Measurements from ENCODE around the gene TSPO2.

Gene TSPO2

GRCh38 chr6:41028561-41029412, 13.5 kb upstream of the TSPO2 start:
- CTCF ChIA-PET: interaction anchor here (0.6 to 15.7 kb wide), 49 partner anchors 8 to 1667 kb away, joined by 3 to 389 read pairs (median 6); partner anchors contain the start of genes TSPO2 and UNC5CL
- POLR2A ChIA-PET: interaction anchor here (0.7 kb wide), 1 partner anchor 1985 kb away, joined by 3 read pairs; no protein-coding TSS in a partner anchor
- DNase-seq (ENCODE audit: low read depth, low spot score): no peak
- H3K4me3 ChIP-seq (ENCODE audit: low read depth, low read length): peak overlapping the region; percentile 57
- TF ChIP-seq CTCF (IDR thresholded peaks at IDR 0.05; ENCODE audit: insufficient read depth, low read length, missing control alignments): no peak

- TF ChIP-seq CTCF (IDR thresholded peaks at IDR 0.05; ENCODE audit: insufficient read depth, low read length, missing control alignments): no peak
- H3K4me3 ChIP-seq (ENCODE audit: low read depth, low read length): no peak overlapping the region
- CTCF ChIA-PET: interaction anchor here (9.1 kb wide), 1 partner anchor 20 kb away, joined by 90 read pairs; the partner anchor contains the start of gene APOBEC2
- DNase-seq (ENCODE audit: low read depth, low spot score): no peak
- POLR2A ChIA-PET: no interaction called here
These were observed 9.4 kb upstream of the TSPO2 start for GRCh38 chr6:41032830-41033229.

- ChIA-PET POLR2A (no interaction called here), CTCF (interaction anchor here (1.2 to 9.1 kb wide), 3 partner anchors 19 to 140 kb away, joined by 3 to 90 read pairs (median 5); partner anchors contain the start of gene APOBEC2)
- no peak for DNase-seq (ENCODE audit: low read depth, low spot score)
- TF ChIP-seq CTCF (IDR thresholded peaks at IDR 0.05; ENCODE audit: insufficient read depth, low read length, missing control alignments): no peak
- H3K4me3 ChIP-seq (ENCODE audit: low read depth, low read length): no peak overlapping the region
These were observed 8.5 kb upstream of the TSPO2 start for GRCh38 chr6:41033776-41034175.

GRCh38 chr6:41036186-41036585, 6.1 kb upstream of the TSPO2 start:
- no peak for DNase-seq (ENCODE audit: low read depth, low spot score)
- ChIA-PET CTCF (interaction anchor here (0.7 to 9.1 kb wide), 9 partner anchors 9 to 142 kb away, joined by 3 to 90 read pairs (median 5); partner anchors contain the start of gene APOBEC2), POLR2A (no interaction called here)
- no peak overlapping the region for H3K4me3 ChIP-seq (ENCODE audit: low read depth, low read length)
- TF ChIP-seq CTCF (IDR thresholded peaks at IDR 0.05; ENCODE audit: insufficient read depth, low read length, missing control alignments): no peak

- no peak overlapping the region for H3K4me3 ChIP-seq (ENCODE audit: low read depth, low read length)
- ChIA-PET CTCF (interaction anchor here (0.7 to 9.1 kb wide), 9 partner anchors 9 to 143 kb away, joined by 3 to 90 read pairs (median 5); partner anchors contain the start of gene APOBEC2), POLR2A (no interaction called here)
- TF ChIP-seq CTCF (IDR thresholded peaks at IDR 0.05; ENCODE audit: insufficient read depth, low read length, missing control alignments): no peak
- no peak for DNase-seq (ENCODE audit: low read depth, low spot score)
These were observed 5.7 kb upstream of the TSPO2 start for GRCh38 chr6:41036601-41037000.
